Stimulated activated CD4-positive, alpha-beta T cell treated with anti-CD3 and anti-CD28 coated beads, Interleukin-1b, Interleukin-23, amount 100 ng/mL, for 48 hours (primary cell): ENCODE data around the gene DPEP2NB.
A peak's percentile ranks its signal among the peaks of the same experiment; 100 is the strongest.
"Not testable (repeated sequence)": the region's sequence is repeated elsewhere in the genome, so short reads cannot be mapped to it uniquely, and the experiment has no call there.

Experiments
- DNase-seq: peaks from one replicate; pipeline ENCODE4 v3.0.0-alpha.2; 2020

The DPEP2NB gene, protein sequence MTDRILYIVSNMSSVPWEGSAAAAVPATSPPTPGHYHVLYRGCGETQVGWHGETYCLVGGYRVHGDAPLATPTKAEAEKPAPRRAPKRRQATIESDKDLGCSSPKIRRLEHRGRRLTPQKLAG

DNA sequence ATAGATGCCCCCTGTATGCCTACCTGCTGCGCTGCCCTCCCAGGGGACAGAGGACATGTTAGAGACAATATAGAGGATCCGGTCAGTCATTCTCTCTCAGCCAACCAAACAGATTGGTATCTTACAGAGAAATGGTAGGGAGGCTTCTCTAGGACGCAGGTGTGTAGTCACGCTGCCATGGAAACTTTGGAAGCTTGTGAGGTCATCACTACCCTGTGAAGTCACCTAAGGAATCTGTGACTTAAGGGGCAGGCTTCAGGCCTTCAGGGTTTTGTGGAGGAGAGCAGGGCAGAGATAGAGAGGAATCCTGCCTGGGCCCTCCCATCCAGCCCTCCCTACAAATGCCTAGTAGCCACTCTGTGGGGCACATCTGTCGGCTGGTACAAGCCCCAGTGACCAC lies at the start of gene DPEP2NB:
TSS of gene DPEP2NB (minus strand) at position 231 of the 400 bp plus-strand sequence. CDS start at position 90, 141 bp downstream.
- DNase-seq, result no peak

DNA sequence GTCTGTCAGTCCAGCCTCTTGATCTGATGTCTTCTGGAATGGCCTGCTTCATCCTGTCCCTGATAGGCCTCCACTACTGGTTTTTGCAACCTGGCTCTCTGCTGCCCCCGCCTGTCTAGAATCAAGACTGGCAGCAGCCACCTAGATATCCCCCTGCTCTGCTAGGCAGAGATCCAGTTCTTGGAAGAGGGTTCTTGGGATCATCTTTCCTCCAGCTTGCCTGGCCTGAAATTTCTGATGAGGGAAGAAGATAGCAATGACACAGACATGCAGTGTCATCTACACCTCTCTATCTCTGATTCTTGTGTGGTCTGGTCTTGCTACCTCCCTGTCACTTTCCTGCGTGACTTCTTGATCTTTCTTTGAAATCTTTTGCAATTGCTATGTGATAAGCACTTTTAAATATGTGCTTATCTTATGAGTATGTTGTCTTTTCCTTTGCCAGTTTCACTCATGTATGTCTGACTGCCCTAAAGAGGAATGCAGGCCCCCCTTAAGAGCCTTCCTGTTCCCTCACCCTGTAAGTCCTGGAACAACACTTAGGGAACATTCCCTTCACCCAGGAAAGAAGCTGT lies 49.2 kb upstream of the DPEP2NB start:
- peak; percentile 66 for DNase-seq

DNA sequence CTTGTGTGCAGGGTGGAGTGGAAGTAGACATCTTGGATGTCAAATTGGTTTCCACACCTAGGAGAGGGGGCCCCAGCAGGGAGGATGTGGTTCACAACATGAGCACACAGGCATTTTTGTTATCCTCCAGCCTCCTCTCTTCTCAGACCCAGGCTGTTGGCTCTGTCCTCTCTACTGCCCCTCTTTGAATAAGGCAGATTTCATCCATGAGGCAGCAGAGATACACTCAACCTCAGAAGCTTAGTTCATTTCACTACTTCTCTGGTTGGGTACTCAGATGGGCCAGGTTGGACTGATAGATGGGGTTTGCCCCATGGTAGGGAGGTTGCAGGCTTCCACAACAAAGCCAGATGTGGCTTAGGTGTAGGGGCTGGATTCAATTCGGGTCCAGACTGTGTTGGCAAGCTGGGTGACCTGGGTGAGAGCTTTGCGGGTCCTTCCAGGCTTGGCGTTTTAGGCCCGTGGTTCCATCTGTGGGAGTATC lies 47.2 kb upstream of the DPEP2NB start:
- no peak for DNase-seq

DNA sequence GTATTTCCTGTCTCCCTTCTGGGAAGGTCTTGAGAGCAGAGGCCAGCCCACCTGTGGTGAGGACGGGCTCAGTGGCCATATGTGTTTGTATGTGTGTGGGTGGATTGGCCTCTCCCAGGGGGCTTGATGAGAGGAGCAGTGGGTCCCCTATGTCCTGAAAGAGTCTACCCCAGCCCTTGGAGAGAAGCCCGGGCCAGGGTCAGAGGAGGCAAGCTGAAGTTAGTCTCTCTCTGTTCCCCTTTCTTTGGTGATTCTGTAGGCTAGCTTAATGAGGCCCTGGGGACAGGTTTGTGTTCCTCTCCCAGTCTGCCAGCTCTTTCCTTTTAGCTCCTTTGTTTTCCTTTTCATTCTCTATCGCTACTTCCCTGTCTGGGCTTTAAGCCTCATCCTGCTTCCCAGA lies 45.7 kb upstream of the DPEP2NB start:
- no peak for DNase-seq

DNA sequence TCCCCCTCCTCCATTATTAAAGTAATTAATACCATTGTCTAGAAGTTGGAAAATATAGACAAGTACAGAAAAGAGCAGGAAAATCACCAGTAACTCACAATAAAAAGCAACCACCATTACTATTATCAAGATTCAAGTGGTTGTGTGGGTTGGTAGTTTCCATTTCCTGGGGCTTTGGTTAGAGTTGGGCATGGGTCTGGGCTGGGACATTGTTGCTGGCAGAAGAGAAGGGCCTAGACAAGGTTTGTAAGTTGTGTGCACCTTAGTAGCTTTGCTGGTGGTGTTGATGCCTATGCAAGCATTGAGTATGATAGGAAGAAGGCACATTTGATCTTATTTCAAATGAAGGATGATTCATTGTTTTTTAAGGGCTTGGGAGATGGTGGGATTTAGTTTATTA lies 44.1 kb upstream of the DPEP2NB start:
- no peak for DNase-seq

DNA sequence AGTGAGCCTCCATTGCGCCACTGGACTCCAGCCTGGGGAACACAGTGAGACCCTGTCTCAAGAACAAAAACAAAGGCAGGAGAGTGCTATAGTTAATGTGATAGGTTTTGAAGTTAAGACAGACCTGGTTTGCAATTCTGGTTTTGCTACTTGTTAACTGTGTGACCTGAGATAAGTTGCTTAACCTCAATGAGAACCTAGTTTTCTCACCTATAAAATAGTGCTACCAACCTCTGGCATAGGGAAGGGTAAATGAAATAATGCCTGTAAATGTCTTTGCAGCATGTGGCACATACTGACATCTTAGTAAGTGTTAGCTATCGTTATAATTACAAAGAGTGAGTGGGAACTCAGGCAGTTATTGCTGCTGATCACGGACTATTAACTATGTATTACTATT lies 39.7 kb upstream of the DPEP2NB start:
- no peak for DNase-seq

DNA sequence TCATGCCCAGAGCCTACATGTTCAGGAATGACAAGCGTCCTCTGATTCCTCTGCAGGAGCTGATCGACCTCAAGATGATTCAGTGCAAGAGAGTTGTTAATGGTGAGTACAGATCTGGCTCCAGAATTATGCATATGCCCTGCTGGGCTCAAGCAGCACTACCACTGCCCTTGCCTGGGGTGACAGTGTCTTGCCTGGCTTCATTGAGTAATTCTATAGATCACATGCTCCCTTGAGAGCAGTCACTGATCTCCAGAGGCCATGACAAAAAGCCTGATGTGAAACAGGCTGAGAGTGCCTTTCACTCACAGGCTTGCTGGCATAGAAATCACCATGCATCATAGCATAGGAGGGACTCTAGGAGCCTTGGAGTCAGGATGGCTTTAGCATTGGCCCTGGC lies 33.7 kb upstream of the DPEP2NB start:
- no peak for DNase-seq

DNA sequence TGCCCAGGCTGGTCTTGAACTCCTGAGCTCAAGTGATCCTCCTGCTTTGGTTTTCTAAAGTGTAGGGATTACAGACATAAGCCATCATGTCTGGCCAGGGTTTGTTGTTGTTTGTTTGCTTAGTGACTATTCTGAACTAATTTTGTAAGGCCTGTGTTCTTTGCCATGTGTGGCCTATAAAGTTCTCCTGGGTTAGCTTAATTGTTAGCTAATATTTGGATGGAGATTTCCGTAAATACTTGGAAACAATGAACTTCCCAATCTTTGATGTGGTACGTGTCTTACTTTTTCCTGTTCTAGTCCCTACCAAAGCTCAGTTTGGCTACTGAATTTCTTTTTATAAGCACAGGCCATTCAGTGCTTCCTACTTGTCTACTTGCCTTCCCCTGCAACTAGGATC lies 32.3 kb upstream of the DPEP2NB start:
- no peak for DNase-seq

DNA sequence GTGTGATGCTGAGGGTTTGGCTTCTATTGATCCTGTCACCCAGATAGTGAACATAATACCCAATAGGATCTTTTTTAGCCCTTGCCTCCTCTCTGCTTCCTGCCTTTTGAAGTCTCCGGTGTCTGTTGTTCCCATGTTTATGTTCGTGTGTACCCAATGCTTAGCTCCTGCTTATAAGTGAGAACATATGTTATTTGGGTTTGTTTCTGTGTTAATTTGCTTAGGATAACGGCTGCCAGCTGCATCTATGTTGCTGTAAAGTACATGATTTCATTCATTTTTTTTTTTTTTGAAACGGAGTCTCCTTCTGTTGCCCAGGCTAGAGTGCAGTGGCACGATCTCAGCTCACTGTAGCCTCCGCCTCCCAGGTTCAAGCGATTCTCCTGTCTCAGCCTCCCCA lies 30.4 kb upstream of the DPEP2NB start:
- no peak for DNase-seq

DNA sequence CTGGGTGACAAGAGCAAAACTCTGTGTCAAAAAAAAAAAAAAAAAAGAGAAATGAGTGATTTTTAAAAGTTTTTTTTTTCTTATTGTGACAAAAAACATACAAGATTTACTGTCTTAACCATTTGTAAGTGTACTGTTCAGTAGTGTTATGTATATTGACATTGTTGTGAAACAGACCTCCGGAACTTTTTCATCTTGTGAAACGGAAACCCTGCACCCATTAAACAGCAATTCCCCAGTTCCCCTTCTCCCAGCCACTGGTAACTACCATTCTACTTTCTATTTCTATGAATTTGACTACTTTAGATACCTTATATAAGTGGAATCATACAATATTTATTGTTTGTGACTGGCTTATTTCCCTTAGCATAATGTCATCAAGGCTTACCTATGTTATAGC lies 26.1 kb upstream of the DPEP2NB start:
- no peak for DNase-seq

DNA sequence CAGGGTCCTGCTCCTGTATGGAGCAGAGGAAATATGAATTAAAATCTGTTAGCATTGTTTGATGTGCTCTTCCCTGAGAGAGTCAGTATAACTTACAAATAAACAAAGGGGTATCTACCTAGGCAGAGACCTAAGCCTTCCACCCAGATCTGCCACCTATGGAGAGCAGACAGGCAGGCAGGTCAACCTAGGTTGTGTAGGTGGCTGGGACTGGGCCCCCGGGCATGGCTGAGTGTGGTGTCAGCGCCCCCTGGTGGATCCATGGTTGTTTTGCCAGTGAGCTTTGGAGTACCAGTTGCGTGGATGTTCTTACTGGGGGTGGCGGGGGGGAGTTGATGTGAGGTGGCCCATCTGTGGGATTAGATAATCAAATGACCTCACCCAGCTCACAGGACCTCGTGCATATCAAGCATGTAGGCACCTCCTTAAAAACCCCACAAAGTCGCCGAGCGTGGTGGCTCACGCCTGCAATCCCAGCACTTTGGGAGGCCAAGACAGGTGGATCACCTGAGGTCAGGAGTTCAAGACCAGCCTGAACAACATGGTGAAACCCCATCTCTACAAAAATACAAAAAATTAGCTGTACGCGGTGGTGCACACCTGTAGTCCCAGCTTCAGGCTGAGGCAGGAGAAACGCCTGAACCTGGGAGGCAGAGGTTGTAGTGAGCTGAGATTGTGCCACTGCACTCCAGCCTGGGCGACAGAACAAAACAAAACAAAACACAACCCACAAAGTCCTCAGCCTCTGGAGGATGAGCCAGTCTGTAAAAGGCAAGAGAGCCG lies 25.0 kb upstream of the DPEP2NB start:
- DNase-seq, result peak; percentile 90

DNA sequence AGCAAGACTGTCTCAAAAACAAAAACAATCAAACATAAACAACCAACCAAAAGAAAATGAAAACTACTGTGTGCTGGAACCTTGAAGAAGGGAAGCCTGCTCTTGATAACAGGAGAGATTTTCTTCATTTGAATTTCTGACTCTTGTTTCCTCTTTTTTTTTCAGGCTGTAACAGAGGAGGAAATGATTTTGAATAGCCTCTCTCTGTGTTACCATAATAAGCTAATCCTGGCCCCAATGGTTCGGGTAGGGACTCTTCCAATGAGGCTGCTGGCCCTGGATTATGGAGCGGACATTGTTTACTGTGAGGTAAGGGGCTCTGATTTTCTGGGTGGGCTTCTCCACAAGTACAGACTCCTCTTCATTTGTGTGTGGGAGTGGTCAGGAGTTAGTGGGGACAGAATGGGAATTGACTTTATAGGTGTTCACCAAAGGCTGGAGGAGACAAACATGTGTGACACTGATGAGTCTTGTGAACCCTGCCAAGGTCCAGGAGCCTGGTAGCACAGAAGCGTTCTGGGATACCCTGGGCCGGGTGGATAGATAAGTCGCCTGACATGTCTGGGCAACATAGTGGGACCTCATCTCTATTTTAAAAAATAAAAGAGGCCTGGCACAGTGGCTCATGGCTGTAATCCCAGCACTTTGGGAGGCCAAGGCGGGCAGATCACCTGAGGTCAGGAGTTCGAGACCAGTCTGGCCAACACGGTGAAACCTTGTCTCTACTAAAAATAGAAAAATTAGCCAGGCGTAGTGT lies 22.3 kb upstream of the DPEP2NB start:
- DNase-seq, result no peak

DNA sequence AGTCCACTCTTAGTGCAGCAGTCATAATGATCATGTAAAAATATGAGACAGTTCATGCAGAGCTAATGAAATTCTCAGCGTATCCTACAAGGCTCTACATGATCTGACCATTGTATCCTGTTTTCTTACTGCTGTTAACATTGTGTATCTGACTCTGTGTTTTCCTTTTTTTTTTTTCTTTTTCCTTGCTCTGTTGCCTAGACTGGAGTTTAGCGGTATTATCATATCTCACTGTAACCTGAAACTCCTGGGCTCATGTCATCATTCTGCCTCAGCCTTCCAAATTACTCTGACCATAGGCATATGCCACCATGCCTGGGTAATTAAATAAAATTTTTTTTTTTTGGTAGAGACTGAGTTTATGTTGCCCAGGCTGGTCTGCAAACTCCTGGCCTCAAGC lies 19.5 kb upstream of the DPEP2NB start:
- DNase-seq, result no peak

DNA sequence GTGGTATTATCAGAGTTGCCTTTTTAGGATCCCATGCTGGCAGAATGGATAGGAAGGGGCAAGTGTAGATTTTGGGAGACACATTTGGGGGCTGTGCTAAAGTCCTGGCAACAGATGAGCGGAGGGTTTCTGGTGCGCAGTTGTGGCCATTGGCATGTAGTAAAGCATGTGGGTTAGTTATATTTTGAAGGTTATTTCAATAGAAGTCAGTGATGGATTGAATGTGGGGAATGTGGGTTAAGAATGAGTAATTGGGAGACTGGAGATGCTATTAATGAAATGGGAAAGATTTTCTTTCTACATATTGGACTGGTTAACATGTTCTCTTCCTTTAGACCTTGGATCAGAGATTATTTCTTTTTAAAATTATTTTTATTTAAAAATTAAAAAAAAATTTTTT lies 17.4 kb upstream of the DPEP2NB start:
- no peak for DNase-seq

DNA sequence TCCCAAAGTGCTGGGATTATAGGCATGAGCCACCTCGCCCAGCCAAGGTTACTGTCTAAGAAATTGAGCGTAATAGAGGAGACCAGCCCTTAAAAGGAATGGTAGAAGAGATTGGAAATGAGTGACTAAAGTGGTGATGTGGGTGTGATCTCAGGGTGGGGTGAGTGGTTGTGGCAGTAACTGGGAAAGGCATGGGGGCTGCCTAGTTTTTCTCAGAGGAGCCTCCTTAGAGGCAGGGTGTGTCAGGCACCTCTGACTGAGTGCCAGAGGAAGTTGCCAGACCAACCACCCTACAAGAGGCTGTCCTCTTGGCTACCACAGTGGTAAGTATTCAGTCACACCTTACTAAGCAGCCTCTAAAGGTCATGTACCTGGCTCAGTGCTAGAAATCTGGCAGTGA lies 16.2 kb upstream of the DPEP2NB start:
- DNase-seq, result peak; percentile 8

DNA sequence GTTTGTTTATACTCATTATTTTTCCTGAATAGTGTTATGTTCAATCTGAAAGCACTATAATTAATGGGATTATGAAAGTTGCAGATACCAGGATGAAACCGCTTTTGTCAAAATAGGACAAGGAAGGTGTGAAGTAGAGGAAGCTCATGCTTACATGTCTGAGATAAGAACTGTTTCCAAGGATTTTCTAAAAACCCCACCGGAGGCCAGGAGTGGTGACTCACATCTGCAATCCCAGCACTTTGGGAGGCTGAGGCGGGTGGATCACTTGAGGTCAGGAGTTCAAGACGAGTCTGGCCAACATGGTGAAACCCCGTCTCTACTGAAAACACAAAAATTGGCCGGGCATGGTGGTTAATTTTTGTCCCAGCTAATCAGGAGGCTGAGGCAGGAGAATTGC lies 14.4 kb upstream of the DPEP2NB start:
- not testable (repeated sequence) for DNase-seq

DNA sequence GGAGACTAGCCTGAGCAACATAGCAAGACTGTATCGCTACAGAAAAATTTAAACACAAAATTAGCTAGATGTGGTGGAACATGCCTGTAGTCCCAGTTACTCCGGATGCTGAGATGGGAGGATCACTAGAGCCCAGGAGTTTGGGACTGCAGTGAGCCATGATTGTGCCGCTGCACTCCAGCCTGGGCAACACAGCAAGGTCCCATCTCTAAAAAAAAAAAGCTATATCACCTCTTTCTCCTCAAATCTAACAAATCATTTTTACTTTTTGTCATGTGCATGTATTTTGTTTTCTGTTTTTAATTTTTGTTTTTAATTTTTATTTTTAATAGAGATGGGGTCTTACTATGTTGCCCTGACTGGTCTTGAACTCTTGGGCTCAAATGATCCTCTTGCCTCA lies 13.3 kb upstream of the DPEP2NB start:
- no peak for DNase-seq

DNA sequence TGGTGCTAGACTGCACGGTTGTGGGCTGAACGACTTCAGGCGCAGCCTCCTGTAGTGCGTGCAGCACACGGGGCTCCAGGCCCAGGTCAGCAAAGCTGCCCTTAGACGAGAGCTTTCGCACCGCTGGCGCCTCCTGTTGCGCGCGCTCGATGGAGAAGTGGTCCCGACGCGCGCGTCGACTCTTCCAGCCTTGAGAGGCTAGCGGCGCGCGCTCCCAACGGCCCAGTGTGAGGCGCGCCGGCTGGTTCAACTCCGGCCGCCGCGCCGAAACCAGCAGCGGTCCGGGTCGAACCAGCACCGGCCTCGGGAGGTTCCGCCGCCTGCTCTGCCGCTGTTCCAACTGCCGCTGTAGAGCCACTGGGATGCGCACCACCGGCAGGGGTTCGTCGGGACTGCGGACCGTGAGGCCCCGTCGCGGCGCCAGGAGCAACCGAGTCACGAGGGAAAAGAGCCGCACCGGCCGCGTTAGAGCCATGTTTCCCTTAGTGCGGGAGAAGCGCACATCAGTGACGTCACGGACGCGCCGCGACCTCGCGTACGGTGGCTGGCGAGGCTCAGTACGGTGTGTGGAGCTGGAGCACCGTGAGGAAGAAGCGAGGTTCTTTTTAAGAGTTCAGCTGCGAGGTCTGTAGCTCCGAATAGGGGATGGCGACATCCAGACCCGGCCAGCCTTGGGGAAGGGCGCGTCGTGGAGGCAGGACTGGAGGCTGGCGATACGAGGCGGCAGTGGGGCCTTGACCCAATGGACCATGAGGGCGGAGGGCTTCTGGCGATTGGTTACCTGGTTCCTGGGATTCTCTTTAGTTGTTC lies 7.2 kb upstream of the DPEP2NB start, which contains the start of the genes DDX28 and DUS2:
TSS of gene DDX28 (minus strand) at position 505 of the 810 bp plus-strand sequence. CDS start at position 475, 30 bp downstream.
TSS of gene DUS2 (plus strand) at position 557 of the 810 bp plus-strand sequence. CDS start 14,740 bp downstream, outside the sequence.
- peak; percentile 93 for DNase-seq

DNA sequence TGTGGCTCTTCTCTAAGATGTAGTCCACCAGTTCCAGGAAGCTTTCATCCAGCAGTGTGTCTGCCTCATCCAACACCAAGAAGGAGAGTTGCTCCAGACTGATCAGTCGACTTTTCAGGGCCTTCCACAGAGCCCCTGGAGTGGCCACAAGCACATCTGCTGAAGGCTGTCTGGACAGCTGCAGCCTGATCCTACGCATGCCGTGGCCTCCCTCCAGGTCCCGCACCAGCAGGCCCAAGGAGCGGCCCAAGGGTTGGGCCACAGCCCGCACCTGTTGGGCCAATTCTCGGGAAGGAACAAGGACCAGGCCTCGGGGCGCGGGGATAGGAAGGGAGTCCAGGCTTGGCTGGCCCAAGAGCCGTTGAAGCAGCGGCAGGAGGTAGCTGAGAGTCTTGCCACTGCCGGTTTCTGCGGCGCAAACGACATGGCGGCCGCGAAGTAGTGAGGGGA lies 6.6 kb upstream of the DPEP2NB start:
- DNase-seq, result no peak

DNA sequence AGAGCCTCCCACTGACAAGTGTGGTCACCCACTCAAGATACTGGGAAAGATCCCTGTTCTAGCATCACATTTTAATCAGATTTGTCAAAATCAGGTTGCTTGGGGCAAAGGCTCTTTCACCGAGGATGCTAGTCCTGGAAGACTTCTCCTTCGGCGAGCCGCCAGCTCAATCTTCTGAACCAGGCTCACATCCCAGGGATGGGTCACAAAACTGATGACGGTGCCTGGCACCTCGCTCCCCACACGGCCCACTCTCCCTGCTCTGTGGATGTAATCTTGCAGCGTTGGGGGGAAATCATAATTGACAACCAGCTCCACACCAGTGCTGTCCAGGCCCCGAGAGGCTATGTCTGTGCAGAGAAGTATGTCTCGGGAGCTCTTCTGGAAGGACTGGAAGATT lies 5.8 kb upstream of the DPEP2NB start:
- DNase-seq, result no peak

DNA sequence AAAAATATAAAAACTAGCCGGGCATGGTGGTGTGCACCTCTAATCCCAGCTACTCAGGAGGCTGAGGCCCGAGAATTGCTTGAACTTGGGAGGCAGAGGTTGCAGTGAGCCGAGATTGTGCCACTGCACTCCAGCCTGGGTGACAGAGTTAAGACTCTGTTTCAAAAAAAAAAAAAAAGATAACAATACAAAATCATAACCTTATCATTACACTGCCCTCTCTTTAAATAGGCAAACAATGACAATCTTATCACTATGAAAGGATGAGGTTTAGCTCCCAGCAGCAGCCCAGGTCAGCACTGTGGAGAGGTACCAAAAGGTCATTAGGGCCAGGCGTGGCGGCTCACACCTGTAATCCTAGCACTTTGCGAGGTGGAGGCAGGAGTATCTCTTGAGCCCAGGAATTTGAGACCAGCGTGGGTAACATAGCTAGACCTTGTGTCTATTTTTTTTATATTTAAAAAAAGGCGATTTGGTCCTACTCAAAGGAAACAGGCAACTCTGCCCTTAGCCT lies 3.5 kb upstream of the DPEP2NB start:
- no peak for DNase-seq

DNA sequence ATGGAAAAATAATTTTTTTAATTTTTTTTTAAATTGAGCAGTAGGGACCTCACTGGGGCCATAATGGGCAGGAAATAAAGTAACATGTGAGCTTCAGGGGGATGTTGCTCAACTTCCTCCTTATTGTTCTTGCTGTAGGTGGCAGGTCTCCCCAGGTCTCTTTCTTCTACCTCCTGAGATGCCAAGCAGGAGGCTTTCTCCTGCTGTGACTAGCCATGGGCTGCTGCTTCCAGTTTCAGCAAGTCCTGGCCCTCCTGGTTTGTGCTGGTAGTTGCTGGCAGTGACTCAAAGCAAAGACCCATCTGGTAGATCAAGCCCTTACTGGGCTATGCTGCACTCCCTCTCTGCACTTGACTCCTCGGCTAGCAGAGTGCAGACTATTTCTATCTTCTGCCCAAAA lies 2.3 kb downstream of the DPEP2NB start:
- no peak for DNase-seq
